Keratinocyte (primary cell): ENCODE results near the gene NPRL2. TPM values are rescaled to one million over a fixed set of nuclear protein-coding genes. Genes with fewer than 3 reads are reported as not detected.
A peak's percentile ranks its signal among the peaks of the same experiment; 100 is the strongest.

Source experiments
- DNase-seq: peaks from one replicate; pipeline ENCODE4 v3.0.0-alpha.2; 2011; ENCODE audit warnings: low read depth, missing footprints, low spot score
- FAIRE-seq: peaks from 2 replicates; lab custom pipeline; 2011; peaks lifted over from hg19 to GRCh38; lab: Jason Lieb, UNC
- H2AFZ ChIP-seq: 2 replicates; pipeline ENCODE4 v1.6.0; 2012; ENCODE audit warnings: low read length, control low read depth, inconsistent platforms; ENCODE audit not compliant: control insufficient read depth
- H3K27ac ChIP-seq: 2 replicates; pipeline ENCODE4 v1.5.1; 2011; ENCODE audit warnings: low read length; ENCODE audit not compliant: control insufficient read depth, insufficient read depth
- H3K27me3 ChIP-seq: 3 replicates; pipeline ENCODE4 v1.6.0; 2011; ENCODE audit warnings: low read length; ENCODE audit not compliant: control insufficient read depth, insufficient read depth; ENCODE audit errors: extremely low read depth
- H3K36me3 ChIP-seq, 2 experiments: 2 replicates in 1 of 2; 3 replicates in 1 of 2; pipeline ENCODE4 v1.5.1; 2011; ENCODE audit warnings: low read length in 2 of 2, mild to moderate bottlenecking in 1 of 2; ENCODE audit not compliant: control insufficient read depth in 2 of 2, insufficient read depth in 2 of 2; ENCODE audit errors: extremely low read depth in 1 of 2
- H3K4me1 ChIP-seq: 3 replicates; pipeline ENCODE4 v1.5.1; 2011; ENCODE audit warnings: low read length; ENCODE audit not compliant: control insufficient read depth, insufficient read depth; ENCODE audit errors: extremely low read depth
- H3K4me2 ChIP-seq: 3 replicates; pipeline ENCODE4 v1.6.0; 2011; ENCODE audit warnings: low read depth, low read length; ENCODE audit not compliant: control insufficient read depth, insufficient read depth; ENCODE audit errors: extremely low read depth
- H3K4me3 ChIP-seq, 3 experiments: fragments of 200-600 bp in 1 of 3; sonication (generic) in 1 of 3; 2 replicates in 2 of 3; 3 replicates in 1 of 3; pipeline ENCODE4 v1.5.1; 2011 to 2016; ENCODE audit warnings: low read length in 3 of 3, mild to moderate bottlenecking in 3 of 3, control low read depth in 2 of 3, inconsistent platforms in 1 of 3, low read depth in 1 of 3, mixed read lengths in 1 of 3, mixed run types in 1 of 3, moderate library complexity in 1 of 3; ENCODE audit not compliant: control insufficient read depth in 2 of 3, insufficient read depth in 2 of 3; ENCODE audit errors: extremely low read depth in 1 of 3
- H3K79me2 ChIP-seq: 2 replicates; pipeline ENCODE4 v1.6.0; 2012; ENCODE audit warnings: low read length; ENCODE audit not compliant: control insufficient read depth, insufficient read depth
- H3K9ac ChIP-seq: 3 replicates; pipeline ENCODE4 v1.6.0; 2011; ENCODE audit warnings: low read length; ENCODE audit not compliant: control insufficient read depth, insufficient read depth; ENCODE audit errors: extremely low read depth
- H3K9me1 ChIP-seq: 3 replicates; pipeline ENCODE4 v1.6.0; 2011; ENCODE audit warnings: low read length; ENCODE audit not compliant: control insufficient read depth, insufficient read depth; ENCODE audit errors: extremely low read depth
- H3K9me3 ChIP-seq: 2 replicates; pipeline ENCODE4 v1.5.1; 2012; ENCODE audit warnings: low read depth, low read length; ENCODE audit not compliant: control insufficient read depth
- H4K20me1 ChIP-seq: 3 replicates; pipeline ENCODE4 v1.6.0; 2011; ENCODE audit warnings: low read length; ENCODE audit not compliant: control insufficient read depth, insufficient read depth; ENCODE audit errors: extremely low read depth
- CTCF ChIP-seq, 3 experiments: IDR thresholded peaks in 1 of 3; conservative IDR thresholded peaks in 1 of 3; optimal IDR thresholded peaks in 1 of 3; 2 replicates in 2 of 3; 3 replicates in 1 of 3; pipeline versions ENCODE3 to v1.5.1; 2011; ENCODE audit warnings: low read length in 3 of 3, mild to moderate bottlenecking in 3 of 3, moderate library complexity in 2 of 3, control low read depth in 1 of 3, inconsistent platforms in 1 of 3; ENCODE audit not compliant: insufficient read depth in 2 of 3; ENCODE audit errors: extremely low read depth in 1 of 3
- EZH2 ChIP-seq: IDR thresholded peaks from one replicate; pipeline ENCODE4 v1.6.1; 2012; ENCODE audit warnings: inconsistent platforms, mild to moderate bottlenecking, low read length, moderate library complexity
- dilution Hi-C: fragments of 300-500 bp; cut with MboI; formaldehyde crosslinking; loops from one replicate; pipeline ENCODE4 v1.7.0; 2020; ENCODE audit warnings: low sequenced_read_pairs; ENCODE audit not compliant: extremely low pct_ligation_motif_present
- polyA plus RNA-seq, 5 experiments: library from polyadenylated mRNA; depleted of rRNA in 3 of 5; stranded (reverse) in 3 of 5; stranded (forward) in 1 of 5; unstranded in 1 of 5; fragments of >200 nt; gene quantifications; 1 replicate in 1 of 5; 2 replicates in 3 of 5; 3 replicates in 1 of 5; pipeline versions ENCODE4 v1.2.1 to v1.2.3, GENCODE V29; 2011 to 2012; ENCODE audit warnings: missing spikeins in 2 of 5, low read depth in 1 of 5, low replicate concordance in 1 of 5

NPRL2 gene
- polyA plus RNA-seq, 1 donor (not counting 4 experiments of a cell fraction or from before 2014, with no cell fraction given): 20.6 TPM

GRCh38 chr3:50340448-50341329 lies 9.9 kb downstream of the NPRL2 start, which contains the start of gene RASSF1:
Gene RASSF1, minus strand, starts transcription at chr3:50340836. Its CDS starts 31 bp downstream, at chr3:50340805.
- Histone ChIP-seq H3K9ac (peak within 1 kb of the TSS; percentile 71), H3K36me3 (no peaks in the 10 kb centered on the region), H3K4me1 (peaks cover 39% of the 10 kb centered on the region), H3K79me2 (peaks cover 18% of the 10 kb centered on the region), H2AFZ (peak within 1 kb of the TSS; percentile 82), H3K9me1 (no peaks in the 10 kb centered on the region), H3K4me2 (peak within 1 kb of the TSS; percentile 92), H3K27me3 (no peaks in the 10 kb centered on the region), H3K4me3 (peak within 1 kb of the TSS; percentile 44 to 74 (median 69)), H3K27ac (peak within 1 kb of the TSS; percentile 61), H4K20me1 (no peaks in the 10 kb centered on the region), H3K9me3 (no peaks in the 10 kb centered on the region)
- TF ChIP-seq CTCF (optimal IDR thresholded peaks at IDR 0.05 in 1 of 3, IDR thresholded peaks at IDR 0.05 in 1 of 3, conservative IDR thresholded peaks at IDR 0.05 in 1 of 3; ENCODE audit: extremely low read depth in 1 of 3, insufficient read depth in 2 of 3, low read length in 3 of 3) (no peak), EZH2 (no peak)
- dilution Hi-C loops: no loop called here
- no peak for FAIRE-seq
- DNase-seq: no peak

GRCh38 chr3:50340147-50340447 lies 10.5 kb downstream of the NPRL2 start:
- H3K27me3 ChIP-seq: no peaks in the 10 kb centered on the region
- H3K4me3 ChIP-seq: peak overlapping the region; percentile 44 to 74 (median 69)
- DNase-seq: no peak
- no peaks in the 10 kb centered on the region for H3K36me3 ChIP-seq
- dilution Hi-C loops: no loop called here
- no peaks in the 10 kb centered on the region for H4K20me1 ChIP-seq
- H3K9me3 ChIP-seq: no peaks in the 10 kb centered on the region
- H3K4me1 ChIP-seq: peaks cover 41% of the 10 kb centered on the region
- H3K4me2 ChIP-seq: peak overlapping the region; percentile 92
- H3K27ac ChIP-seq: peak overlapping the region; percentile 61
- H3K9me1 ChIP-seq: no peaks in the 10 kb centered on the region
- peak overlapping the region; percentile 82 for H2AFZ ChIP-seq
- peaks cover 24% of the 10 kb centered on the region for H3K79me2 ChIP-seq
- H3K9ac ChIP-seq: peak overlapping the region; percentile 71
- FAIRE-seq: no peak
- TF ChIP-seq CTCF (optimal IDR thresholded peaks at IDR 0.05 in 1 of 3, IDR thresholded peaks at IDR 0.05 in 1 of 3, conservative IDR thresholded peaks at IDR 0.05 in 1 of 3; ENCODE audit: extremely low read depth in 1 of 3, insufficient read depth in 2 of 3, low read length in 3 of 3): no peak
- TF ChIP-seq EZH2: no peak
